Stimulated activated CD8-positive, alpha-beta memory T cell treated with anti-CD3 and anti-CD28 coated beads, Interleukin-4, amount 100 ng/mL, for 4 hours (primary cell): ENCODE measurements around the gene MED8.
"Not testable (repeated sequence)": the region's sequence is repeated elsewhere in the genome, so short reads cannot be mapped to it uniquely, and the experiment has no call there.

Experiments used
- DNase-seq, 2 donors: peaks; one replicate each; pipeline ENCODE4 v3.0.0-alpha.2; 2020; ENCODE audit warnings: low read depth in 2 of 2, low spot score in 1 of 2

MED8 gene

DNA sequence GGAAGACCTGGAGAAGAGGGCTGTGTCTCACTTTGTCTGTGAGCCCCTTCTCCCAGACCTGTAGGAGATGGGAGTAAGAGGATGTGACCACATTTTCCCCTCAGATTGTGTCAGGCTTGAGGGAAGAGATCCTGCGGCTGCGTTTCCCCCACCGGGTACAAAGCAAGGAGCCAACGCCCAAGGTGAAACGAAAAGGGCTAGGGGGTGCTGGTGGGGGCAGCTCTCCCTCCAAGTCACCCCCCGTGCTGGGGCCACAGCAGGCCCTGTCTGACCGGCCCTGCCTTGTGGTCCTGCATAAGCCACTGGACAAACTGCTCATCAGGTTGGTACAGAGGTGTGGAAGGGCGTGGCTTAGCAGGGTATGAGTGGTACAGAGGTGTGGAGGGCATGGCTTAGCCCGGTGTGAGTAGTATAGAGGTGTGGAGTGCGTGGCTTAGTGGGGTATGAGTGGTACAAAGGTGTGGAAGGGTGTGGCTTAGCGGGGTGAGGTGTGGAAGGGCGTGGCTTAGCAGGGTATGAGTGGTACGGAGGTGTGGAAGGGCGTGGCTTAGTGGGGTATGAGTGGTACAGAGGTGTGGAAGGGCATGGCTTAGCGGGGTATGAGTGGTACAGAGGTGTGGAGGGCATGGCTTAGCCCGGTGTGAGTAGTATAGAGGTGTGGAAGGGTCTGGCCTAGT lies 33.5 kb upstream of the MED8 start:
- DNase-seq: no peak

DNA sequence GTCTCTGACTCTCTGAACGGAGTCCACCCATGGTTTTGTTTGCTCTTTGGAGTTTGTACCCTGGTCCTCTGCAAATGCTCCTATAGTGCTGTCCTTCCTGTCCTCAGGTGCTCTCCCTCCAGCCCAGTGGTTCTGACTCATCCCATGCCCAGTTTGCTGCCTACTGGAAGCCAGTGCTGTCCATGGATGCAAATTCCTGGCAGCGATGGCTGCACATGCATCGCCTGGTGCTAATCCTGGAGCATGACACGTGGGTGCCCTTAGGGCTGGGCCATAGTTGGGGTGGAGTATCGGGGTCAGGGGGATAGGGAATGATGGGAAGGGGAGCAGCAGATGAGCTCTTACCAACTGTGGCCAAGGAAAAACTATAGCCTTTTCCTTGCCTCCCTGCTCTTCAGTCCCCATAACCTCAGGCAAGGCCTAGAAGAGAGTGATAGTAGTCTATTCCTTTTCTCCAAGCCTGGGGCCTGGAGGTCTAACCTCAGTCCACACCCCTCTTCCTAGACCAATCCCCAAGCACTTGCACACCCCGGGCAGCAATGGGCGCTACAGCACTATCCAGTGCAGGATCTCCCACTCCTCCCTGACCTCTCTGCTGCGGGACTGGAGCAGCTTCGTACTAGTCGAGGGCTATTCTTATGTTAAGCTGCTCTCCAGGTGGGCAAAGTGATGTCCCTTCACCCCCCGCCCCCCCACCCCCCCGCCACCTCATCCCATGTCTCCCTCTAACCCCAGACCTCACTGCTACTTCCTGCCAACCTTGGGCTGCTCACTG lies 32.6 kb upstream of the MED8 start:
- no peak for DNase-seq

DNA sequence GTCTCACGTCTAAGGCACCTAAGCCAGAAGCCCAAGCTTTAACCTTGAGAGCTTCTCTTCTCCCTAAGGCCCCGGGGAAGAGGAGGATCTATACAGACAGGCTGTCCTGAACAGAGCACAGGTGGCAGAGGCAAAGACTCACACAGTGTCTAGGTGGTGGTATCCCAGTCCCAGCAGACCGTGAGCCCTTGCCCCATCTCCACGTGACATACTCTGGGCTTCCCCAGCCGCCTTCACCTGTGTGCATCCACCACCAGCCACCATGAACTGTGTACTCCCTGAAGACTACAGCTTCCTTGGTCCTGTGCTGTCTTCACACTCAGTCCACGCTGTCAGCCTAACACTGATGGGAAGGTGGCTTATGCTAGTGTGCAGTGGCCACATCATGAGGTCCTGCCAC lies 31.8 kb upstream of the MED8 start:
- no peak for DNase-seq

DNA sequence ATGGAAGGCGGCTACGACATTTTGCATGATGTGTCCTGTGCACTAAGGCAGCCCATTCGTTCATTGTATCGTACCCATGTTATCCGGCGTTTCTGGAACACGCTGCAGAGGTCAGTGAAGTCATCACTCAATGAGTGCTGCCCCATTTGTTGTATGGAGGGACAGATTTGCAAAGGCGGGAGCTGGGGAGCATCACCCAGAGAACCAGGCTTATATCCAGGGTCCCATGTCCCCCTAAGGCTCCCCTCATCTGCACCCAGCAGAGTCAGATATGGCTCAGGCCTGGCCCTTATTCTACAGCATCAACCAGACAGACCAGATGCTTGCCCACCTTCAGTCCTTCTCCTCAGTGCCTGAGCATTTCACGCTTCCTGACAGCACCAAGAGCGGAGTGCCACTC lies 31.3 kb upstream of the MED8 start:
- DNase-seq: no peak

DNA sequence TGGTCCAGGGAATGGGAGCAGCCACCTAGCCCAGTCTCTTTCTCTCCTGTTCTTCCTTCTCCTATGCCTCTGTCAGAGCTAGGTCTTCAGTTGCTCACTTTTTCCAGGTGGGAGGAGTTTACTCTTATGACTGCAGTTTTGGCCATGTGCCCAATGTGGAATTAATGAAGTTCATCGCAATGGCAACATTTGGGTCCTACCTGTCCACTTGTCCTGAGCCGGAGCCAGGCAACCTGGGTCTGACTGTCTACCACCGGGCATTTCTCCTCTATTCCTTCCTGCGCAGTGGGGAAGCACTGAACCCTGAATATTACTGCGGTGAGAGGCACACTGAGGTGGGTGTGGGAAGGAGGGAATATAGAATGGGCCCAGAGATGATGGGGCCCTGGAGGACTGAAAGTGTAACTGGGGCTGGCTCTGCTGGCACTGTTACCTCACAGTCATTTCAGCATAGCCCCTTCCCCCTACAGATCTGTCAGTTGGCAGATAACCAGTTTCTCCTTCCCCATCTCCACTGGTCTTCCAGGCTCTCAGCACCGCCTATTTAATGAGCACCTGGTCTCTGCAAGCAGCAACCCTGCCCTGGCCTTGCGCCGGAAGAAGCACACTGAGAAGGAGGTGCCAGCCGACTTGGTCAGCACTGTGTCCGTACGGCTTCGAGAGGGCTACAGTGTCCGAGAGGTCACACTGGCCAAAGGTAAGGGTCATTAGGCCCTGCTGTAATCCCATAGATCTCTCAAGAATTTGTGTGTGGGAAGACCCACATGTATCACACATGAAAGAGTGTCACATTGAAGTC lies 30.2 kb upstream of the MED8 start:
- no peak for DNase-seq

DNA sequence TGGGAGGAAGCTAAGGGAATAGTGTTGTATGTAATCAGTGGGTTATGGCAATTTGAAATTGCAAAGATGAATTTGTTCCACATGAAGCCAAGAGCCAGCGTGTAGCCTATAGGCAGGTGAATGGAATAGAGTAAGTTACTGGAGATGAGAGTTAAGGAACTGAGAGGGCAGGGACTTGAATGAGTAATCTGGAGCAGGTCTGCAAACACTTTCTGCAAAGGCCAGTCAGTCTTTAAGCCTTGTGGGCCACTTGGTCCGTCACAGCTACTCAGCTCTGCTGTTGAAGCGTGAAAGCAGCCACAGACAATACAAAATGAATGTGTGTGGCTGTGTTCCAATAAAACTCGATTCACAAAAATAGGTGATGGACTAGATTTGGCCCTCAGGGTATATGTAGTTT lies 29.3 kb upstream of the MED8 start:
- no peak for DNase-seq

DNA sequence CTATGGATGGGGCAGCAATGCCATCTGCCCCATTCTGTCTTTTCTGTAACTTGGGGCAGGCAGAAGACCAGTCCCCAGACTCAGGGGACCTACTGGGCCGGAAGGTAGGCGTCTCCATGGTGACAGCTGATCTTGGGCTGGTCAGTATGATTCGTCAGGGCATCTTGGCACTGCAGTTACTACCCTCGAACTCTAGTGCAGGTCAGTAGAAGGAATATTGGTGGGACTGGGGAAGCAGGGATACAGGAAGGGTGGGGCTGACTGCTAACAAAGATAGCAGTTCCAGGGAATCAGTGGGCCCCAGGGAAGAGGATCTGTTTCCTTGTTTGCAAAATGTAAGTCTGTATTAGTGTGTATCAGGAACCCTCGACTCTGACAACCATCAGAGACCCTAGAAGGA lies 26.3 kb upstream of the MED8 start:
- DNase-seq: no peak

DNA sequence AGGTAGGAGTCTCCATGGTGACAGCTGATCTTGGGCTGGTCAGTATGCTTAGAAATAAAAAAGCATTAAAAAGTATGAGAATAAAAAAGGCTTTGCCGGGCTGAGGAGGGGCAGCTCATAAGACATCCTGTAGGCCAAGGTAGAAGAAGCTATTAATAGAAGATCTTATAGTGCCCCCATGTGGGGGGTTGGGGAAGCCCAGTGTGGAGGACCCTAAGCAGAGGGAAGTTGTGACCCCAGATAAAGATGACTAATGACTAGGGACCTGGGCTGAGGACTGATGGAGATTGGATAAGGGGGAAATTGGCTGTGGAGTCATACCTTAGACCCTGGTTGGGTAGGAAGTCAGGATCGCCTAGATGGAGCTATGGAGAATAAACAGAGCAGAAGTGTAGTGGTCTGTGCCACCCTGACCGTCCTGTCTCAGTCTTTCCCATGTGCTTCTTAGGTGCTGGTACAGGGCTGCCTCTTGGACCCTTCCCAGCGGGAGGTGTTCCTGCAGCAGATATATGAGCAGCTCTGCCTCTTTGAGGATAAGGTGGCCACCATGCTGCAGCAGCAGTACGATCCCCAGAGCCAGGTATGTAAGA lies 25.1 kb upstream of the MED8 start:
- peak; percentile 22 to 34 for DNase-seq

DNA sequence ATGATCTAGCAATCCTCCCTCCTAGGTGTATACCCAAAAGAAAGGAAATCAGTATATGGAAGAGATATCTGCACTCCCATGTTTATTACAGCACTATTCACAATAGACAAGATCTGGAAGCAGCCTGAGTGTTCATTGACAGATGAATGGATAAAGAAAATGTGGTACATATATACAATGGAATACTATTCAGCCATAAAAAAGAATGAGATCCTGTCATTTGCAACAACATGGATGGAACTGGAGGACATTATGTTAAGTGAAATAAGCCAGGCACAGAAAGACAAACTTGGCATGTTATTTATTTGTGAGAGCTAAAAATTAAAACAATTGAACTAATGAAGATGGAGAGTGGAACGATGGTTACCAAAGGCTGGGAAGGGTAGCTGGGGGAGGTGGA lies 23.8 kb upstream of the MED8 start:
- not testable (repeated sequence) for DNase-seq

DNA sequence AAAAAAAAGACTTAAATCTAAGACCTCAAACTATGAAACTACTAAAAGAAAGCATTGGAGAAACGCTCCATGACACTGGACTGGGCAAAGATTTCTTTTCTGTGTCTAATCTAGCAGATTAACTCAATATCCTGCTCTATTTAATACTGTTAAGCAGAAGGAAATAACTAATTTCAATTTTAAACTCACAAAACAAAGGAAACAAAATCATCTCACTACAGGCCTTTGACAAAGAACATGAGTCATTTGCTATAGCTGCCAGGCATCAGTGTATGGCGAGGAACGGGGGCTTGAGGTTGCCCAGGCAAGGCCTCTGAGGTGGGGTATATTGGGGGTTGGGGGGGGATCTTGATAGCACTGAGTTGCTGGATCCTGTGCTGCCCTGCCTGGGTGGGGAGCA lies 21.0 kb upstream of the MED8 start:
- no peak for DNase-seq

DNA sequence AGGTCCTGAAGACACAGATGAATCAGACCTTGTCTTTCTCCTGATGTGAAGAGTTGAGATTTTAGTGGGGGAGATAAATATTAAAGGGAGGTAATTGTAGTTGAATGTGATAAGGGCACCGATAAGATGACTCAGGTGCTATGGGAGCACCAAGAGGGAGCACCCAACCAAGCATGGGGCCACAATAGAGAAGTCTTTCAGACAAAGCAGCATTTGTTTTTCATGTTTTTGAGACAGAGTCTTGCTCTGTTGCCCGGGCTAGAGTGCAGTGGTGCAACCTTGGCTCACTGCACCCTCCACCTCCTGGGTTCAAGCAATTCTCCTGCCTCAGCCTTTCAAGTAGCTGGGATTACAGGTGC lies 16.3 kb upstream of the MED8 start:
- DNase-seq: no peak

DNA sequence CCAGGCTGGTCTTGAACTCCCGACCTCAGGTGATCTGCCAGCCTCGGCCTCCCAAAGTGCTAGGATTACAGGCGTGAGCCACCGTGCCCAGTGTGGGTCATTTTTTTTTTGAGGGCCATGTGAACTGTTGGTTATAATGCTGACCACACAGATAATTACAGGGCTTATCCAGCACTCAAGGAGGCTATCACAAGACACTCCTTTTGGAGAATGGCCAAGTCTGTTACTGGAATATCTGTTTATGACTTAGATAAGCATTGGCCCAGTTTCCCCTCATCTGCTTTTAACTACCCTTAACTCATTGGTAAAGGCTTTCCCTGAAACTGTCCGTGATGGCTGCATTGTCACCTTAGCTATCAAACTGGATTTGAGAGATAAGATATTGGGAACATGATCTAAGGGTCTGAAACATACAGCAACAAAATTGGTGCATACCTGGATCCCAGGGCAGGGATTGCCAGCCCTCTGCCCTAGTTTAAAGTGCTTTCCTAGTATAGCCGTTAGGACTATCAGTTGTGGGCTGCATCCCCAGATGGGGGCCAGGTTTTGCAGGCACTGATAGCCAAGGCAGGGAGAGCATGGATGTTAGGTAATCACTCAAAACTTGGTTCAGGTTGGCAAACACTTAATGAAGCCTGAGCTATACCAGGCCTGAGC lies 15.7 kb upstream of the MED8 start:
- no peak for DNase-seq

DNA sequence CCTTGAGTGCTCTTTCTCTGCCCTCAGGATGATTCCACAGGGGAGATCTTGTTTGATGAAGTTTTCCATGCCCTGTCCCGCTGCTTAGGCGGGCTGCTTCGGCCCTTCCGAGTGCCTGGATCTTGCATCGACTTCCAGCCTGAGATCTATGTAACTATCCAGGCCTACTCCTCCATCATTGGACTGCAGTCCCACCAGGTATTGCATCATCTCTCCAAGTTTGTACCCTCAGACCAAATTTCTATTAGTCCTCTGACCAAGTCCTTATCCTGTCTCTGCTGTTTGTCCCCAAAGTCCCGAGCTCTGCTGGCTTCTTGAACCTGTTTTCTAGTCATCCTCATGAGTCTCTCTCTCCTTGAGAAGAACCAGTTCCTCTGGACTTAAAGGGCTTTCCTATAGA lies 14.8 kb upstream of the MED8 start:
- no peak for DNase-seq

DNA sequence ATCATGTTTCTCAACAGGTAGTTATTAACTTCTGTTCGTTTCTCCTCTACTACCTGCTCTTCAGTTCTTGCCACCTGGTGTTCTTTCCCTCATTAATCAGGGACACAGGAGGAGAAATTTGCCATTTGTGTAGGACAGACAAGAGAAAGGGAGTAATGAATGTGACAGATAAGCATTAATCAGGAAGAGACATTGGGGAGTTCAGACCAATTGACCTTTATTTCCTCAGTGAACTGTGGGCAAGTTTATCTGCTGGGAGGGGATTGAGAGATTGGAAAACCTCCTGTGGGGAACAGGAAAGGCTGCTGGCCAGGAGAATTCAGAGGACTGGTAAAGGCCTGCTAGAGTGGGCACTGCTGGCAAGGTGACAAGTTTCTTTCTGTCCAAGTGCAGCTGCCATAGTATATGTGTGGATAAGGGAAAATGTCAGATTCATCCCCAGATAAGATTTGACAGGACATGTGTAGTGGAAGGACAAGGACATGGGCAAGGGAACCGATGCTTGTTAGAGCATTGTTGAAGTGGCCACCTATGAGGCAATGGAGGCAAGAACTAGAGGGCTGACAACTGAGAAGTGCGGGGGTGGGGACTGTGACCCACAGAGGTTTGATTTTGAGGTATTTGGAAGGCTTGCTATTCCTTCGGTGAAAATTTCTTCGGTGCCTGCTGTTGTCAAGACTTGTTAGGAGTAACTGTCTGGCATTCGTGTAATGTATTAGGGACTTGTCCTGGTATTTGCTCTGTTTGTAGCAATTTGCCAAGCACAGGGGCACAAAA lies 12.7 kb upstream of the MED8 start:
- no peak for DNase-seq

DNA sequence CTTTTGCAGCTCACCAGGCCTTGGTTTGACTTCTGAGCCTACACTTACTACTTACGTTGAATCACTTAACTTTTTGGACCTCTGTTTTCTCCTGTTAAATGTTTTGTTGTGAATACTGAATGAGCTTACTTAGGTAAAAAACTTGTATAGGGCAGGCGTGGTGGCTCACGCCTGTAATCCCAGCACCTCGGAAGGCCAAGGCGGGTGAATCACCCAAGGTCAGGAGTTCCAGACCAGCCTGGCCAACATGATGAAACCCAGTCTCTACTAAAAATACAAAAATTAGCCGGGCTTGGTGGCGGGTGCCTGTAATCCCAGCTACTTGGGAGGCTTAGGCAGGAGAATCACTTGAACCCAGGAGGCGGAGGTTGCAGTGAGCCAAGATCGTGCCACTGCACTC lies 10.8 kb upstream of the MED8 start:
- DNase-seq: not testable (repeated sequence)

DNA sequence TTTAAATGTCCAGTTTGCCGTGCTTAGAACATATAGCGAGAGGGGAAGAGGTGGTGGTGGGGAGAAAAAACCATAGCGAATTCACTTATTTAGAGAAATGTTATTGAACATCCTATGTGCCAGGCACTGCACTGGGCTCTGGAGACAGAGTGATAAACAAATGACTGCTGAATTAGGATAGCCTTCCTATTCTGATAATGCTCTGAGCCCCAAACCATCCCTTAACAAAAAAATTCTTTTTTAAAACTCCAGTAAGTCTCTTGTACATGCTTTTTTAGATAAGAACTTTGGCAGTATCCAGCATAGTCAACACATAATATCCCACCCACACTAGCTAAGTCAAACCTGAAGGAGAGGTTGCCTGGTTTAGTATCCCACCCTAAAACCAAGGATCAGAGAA lies 8.6 kb upstream of the MED8 start:
- DNase-seq: no peak

DNA sequence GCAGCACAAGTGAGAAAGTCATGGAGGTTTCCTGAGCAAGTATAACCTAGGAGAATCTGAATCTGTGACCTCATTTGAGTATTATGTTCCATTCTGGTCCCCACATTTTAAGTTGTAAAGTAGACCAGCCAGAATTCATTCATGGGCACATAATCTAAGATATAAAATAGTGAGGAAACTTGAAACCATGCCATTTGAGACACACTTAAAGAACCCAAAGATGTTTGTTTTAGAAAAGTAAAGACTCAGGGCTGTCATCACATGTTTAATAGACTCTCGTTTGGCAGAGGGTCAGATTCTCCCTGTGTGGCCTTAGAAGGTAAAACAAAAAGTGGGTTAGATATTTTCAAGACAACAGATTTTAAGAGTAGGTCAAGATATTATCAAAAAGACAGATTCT lies 6.5 kb upstream of the MED8 start:
- DNase-seq: no peak

DNA sequence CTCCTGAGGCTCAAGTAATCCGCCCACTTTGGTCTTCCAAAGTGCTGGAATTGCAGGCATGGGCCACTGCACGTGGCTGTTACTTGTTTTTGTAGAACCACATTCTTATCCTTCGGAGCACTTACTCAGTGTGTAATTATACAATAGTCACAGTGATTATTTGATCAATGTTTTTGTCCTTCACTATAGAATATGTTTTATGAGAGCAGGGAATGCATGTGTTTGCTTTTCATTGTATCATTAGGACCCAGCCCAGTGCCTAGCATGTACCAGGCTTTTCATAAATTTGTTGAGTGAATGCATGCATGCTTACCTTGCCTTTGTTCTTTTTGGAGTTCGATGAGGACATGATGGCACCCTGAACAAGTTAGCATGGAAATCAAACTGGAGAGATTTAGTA lies 5.9 kb upstream of the MED8 start:
- DNase-seq: no peak

DNA sequence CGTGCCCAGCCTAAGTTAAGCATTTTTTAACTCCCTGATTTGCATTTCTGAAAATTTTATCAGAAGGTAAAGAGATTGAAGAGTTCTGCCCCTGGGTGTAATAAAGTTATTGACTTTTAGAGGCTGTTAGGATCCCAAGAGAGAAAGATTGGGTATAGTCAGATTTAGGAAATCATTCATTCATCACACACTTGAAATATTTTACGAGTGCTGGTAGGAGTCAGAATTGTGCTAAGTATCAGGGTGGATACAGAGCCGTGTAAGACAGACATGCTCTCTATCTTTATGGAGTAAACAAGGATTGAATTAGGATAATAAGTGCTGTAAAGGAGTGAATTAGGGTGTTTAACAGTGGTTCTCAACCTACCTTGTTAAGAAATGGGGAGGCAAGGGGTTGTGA lies 3.1 kb upstream of the MED8 start:
- DNase-seq: no peak

DNA sequence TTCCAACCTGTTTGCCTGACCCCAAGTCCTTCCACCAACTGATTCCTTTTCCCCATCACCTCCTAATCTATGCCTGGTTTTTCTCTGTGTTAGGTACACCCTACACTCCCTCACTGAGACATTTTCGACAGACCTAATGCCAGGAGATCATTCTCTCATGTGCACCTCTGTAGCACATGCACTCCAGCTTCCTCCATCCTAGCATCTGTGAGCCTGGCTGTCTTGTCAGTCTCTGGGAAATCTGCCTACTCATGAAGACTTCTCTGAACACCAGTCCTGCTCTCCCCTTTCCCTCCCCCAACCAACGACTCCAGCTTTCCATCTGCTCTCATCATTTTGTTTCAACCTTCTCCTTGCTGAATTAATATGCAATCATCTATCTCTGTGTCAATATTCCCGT lies 987 bp downstream of the MED8 start:
- no peak for DNase-seq
